GM06990 (cell line): Measurements from ENCODE around the gene OR52A1.
A peak's percentile ranks its signal among the peaks of the same experiment; 100 is the strongest.

Experiments
- DNase-seq: peaks from one replicate; pipeline ENCODE4 v3.0.0-alpha.2; 2011; ENCODE audit not compliant: insufficient read length; ENCODE audit errors: extremely low read depth
- H3K27me3 ChIP-seq: replicated peaks from 2 replicates; pipeline ENCODE4 v1.6.0; 2011; ENCODE audit warnings: low read length; ENCODE audit not compliant: control insufficient read depth, insufficient read depth
- H3K36me3 ChIP-seq: 2 replicates; pipeline ENCODE4 v1.5.1; 2011; ENCODE audit warnings: low read length; ENCODE audit not compliant: control insufficient read depth, insufficient read depth
- H3K4me3 ChIP-seq: replicated peaks from 2 replicates; pipeline ENCODE4 v1.5.1; 2011; ENCODE audit warnings: low read depth, mild to moderate bottlenecking, control low read depth, low read length
- CTCF ChIP-seq: IDR thresholded peaks from 2 replicates; pipeline ENCODE4 v1.5.1; 2011; ENCODE audit warnings: low read length, control low read depth, mild to moderate bottlenecking, inconsistent platforms; ENCODE audit not compliant: insufficient read depth, poor library complexity, severe bottlenecking

OR52A1 gene

GRCh38 chr11:5124891-5125620 lies 29.5 kb downstream of the OR52A1 start:
- no peaks in the 10 kb centered on the region for H3K27me3 ChIP-seq
- H3K4me3 ChIP-seq: no peak overlapping the region
- no peak for TF ChIP-seq CTCF
- no peak for DNase-seq
- H3K36me3 ChIP-seq: no peaks in the 10 kb centered on the region

GRCh38 chr11:5123802-5124521 lies 30.6 kb downstream of the OR52A1 start:
- no peaks in the 10 kb centered on the region for H3K36me3 ChIP-seq
- no peaks in the 10 kb centered on the region for H3K27me3 ChIP-seq
- H3K4me3 ChIP-seq: no peak overlapping the region
- peak; percentile 1 for DNase-seq
- peak; percentile 83 for TF ChIP-seq CTCF

- no peak for TF ChIP-seq CTCF
- Histone ChIP-seq H3K4me3 (no peak overlapping the region), H3K27me3 (no peaks in the 10 kb centered on the region), H3K36me3 (no peaks in the 10 kb centered on the region)
- DNase-seq: no peak
Measured at GRCh38 chr11:5118893-5119292, 35.7 kb downstream of the OR52A1 start.

- DNase-seq: no peak
- Histone ChIP-seq H3K27me3 (no peaks in the 10 kb centered on the region), H3K36me3 (no peaks in the 10 kb centered on the region), H3K4me3 (no peak overlapping the region)
- no peak for TF ChIP-seq CTCF
Measured at GRCh38 chr11:5117588-5117987, 37.0 kb downstream of the OR52A1 start.

- no peak for TF ChIP-seq CTCF
- no peaks in the 10 kb centered on the region for H3K27me3 ChIP-seq
Measured at GRCh38 chr11:5115339-5115738, 39.2 kb downstream of the OR52A1 start.

GRCh38 chr11:5107285-5107684 lies 47.3 kb downstream of the OR52A1 start:
- DNase-seq: no peak
- no peaks in the 10 kb centered on the region for H3K36me3 ChIP-seq
- TF ChIP-seq CTCF: no peak
- H3K27me3 ChIP-seq: no peaks in the 10 kb centered on the region
- H3K4me3 ChIP-seq: no peak overlapping the region

More at GRCh38 chr11:5115339-5115738, 39.2 kb downstream of the OR52A1 start:
- Histone ChIP-seq H3K4me3 (no peak overlapping the region), H3K36me3 (no peaks in the 10 kb centered on the region)
- DNase-seq: no peak
